Measurements from ENCODE around the gene NXPH3.

- TF ChIP-seq CTCF (IDR thresholded peaks at IDR 0.05 in 2 of 3, conservative IDR thresholded peaks at IDR 0.05 in 1 of 3; ENCODE audit: borderline replicate concordance in 1 of 3, insufficient read depth in 1 of 3, low read depth in 2 of 3, low read length in 2 of 3) = no peak
- TF ChIP-seq POLR2A (IDR thresholded peaks at IDR 0.05; ENCODE audit: borderline replicate concordance, extremely low read depth, insufficient read depth, insufficient read length) = no peak
- TF ChIP-seq EZH2phosphoT487 (IDR thresholded peaks at IDR 0.05; ENCODE audit: borderline replicate concordance) = no peak
- TF ChIP-seq TCF7L2 (IDR thresholded peaks at IDR 0.05; ENCODE audit: borderline replicate concordance, extremely low read depth, insufficient read depth, insufficient read length) = no peak
- no peak for TF ChIP-seq CEBPB (IDR thresholded peaks at IDR 0.05; ENCODE audit: low read depth)
- TF ChIP-seq ATF3 (IDR thresholded peaks at IDR 0.05) = no peak
- no peak for TF ChIP-seq EGR1 (IDR thresholded peaks at IDR 0.05; ENCODE audit: low read depth)
- no peak for TF ChIP-seq POLR2AphosphoS5 (IDR thresholded peaks at IDR 0.05; ENCODE audit: low read depth, low read length)
- no peak for TF ChIP-seq EZH2 (IDR thresholded peaks at IDR 0.05)
- TF ChIP-seq CBX3 (IDR thresholded peaks at IDR 0.05; ENCODE audit: low read depth) = no peak
- TF ChIP-seq JUND (IDR thresholded peaks at IDR 0.05) = no peak
- TF ChIP-seq, protein P1, sequence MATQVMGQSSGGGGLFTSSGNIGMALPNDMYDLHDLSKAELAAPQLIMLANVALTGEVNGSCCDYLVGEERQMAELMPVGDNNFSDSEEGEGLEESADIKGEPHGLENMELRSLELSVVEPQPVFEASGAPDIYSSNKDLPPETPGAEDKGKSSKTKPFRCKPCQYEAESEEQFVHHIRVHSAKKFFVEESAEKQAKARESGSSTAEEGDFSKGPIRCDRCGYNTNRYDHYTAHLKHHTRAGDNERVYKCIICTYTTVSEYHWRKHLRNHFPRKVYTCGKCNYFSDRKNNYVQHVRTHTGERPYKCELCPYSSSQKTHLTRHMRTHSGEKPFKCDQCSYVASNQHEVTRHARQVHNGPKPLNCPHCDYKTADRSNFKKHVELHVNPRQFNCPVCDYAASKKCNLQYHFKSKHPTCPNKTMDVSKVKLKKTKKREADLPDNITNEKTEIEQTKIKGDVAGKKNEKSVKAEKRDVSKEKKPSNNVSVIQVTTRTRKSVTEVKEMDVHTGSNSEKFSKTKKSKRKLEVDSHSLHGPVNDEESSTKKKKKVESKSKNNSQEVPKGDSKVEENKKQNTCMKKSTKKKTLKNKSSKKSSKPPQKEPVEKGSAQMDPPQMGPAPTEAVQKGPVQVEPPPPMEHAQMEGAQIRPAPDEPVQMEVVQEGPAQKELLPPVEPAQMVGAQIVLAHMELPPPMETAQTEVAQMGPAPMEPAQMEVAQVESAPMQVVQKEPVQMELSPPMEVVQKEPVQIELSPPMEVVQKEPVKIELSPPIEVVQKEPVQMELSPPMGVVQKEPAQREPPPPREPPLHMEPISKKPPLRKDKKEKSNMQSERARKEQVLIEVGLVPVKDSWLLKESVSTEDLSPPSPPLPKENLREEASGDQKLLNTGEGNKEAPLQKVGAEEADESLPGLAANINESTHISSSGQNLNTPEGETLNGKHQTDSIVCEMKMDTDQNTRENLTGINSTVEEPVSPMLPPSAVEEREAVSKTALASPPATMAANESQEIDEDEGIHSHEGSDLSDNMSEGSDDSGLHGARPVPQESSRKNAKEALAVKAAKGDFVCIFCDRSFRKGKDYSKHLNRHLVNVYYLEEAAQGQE (IDR thresholded peaks at IDR 0.05; ENCODE audit: low read depth) = no peak
Measured at GRCh38 chr17:49582055-49582722, 6.5 kb downstream of the NXPH3 start.

Data from HCT116 (cell line).